Measurements from ENCODE around the gene ATP2B1. TPM values are rescaled to one million over a fixed set of nuclear protein-coding genes. Genes with fewer than 3 reads are reported as not detected.

Gene ATP2B1
- total RNA-seq, 1 donor, result 214 TPM

- DNase-seq (ENCODE audit: low read depth), result no peak
- no peak for TF ChIP-seq CTCF (IDR thresholded peaks at IDR 0.05; ENCODE audit: insufficient read depth, low read depth, low read length)
- H3K4me3 ChIP-seq (ENCODE audit: low read depth, low read length), result no peak overlapping the region
These were observed 44.2 kb downstream of the ATP2B1 start for GRCh38 chr12:89664441-89664840.

- no peak for TF ChIP-seq CTCF (IDR thresholded peaks at IDR 0.05; ENCODE audit: insufficient read depth, low read depth, low read length)
- DNase-seq (ENCODE audit: low read depth), result peak; percentile 54
- H3K4me3 ChIP-seq (ENCODE audit: low read depth, low read length), result no peak overlapping the region
These were observed 44.9 kb downstream of the ATP2B1 start for GRCh38 chr12:89663577-89664357.

- peak; percentile 51 for DNase-seq (ENCODE audit: low read depth)
- TF ChIP-seq CTCF (IDR thresholded peaks at IDR 0.05; ENCODE audit: insufficient read depth, low read depth, low read length), result no peak
These were observed 46.0 kb downstream of the ATP2B1 start for GRCh38 chr12:89662623-89663022.

GRCh38 chr12:89661706-89662330, 46.8 kb downstream of the ATP2B1 start:
- TF ChIP-seq CTCF (IDR thresholded peaks at IDR 0.05; ENCODE audit: insufficient read depth, low read depth, low read length), result no peak
- no peak overlapping the region for H3K4me3 ChIP-seq (ENCODE audit: low read depth, low read length)
- DNase-seq (ENCODE audit: low read depth), result no peak

More at GRCh38 chr12:89662623-89663022, 46.0 kb downstream of the ATP2B1 start:
- no peak overlapping the region for H3K4me3 ChIP-seq (ENCODE audit: low read depth, low read length)

- no peak for DNase-seq (ENCODE audit: low read depth)
- no peak overlapping the region for H3K4me3 ChIP-seq (ENCODE audit: low read depth, low read length)
- no peak for TF ChIP-seq CTCF (IDR thresholded peaks at IDR 0.05; ENCODE audit: insufficient read depth, low read depth, low read length)
These were observed 50.9 kb downstream of the ATP2B1 start for GRCh38 chr12:89657739-89658138.

- no peak for TF ChIP-seq CTCF (IDR thresholded peaks at IDR 0.05; ENCODE audit: insufficient read depth, low read depth, low read length)
- H3K4me3 ChIP-seq (ENCODE audit: low read depth, low read length), result no peak overlapping the region
- no peak for DNase-seq (ENCODE audit: low read depth)
These were observed 51.6 kb downstream of the ATP2B1 start for GRCh38 chr12:89657066-89657465.
